ENCODE data around the gene MBOAT2. TPM values are rescaled to one million over a fixed set of nuclear protein-coding genes. Genes with fewer than 3 reads are reported as not detected.

MBOAT2 gene
- total RNA-seq, 1 experiment from 2014 or later = 34.8 TPM

DNA sequence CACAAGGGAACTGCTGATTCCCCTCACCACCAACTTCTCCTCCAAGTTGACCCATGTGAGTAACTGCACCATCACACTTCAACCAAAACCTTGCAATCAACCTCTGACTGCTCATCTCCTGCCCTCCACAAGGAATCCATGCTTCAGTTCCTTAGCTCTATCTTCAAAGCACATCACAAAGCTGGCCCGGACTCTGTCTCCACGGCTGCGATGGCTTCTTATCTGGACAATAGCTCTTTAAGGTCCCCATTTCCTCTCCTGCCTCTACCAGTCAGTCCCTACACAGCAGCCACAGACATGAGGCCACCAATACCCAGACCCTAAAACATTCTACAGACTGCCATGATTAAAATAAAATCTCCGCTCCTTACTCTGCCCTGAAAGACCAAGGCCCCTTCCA, 25.7 kb downstream of the MBOAT2 start:
- in situ Hi-C loops (cut with HindIII; ENCODE audit: low pct_unique_long_range_greater_than_20kb, low sequenced_read_pairs) = no loop called here
- no peaks in the 10 kb centered on the region for H3K9me3 ChIP-seq (ENCODE audit: control insufficient read depth, insufficient read depth, low read depth, low read length)
- ATAC-seq (no peak), DNase-seq (ENCODE audit: low read depth, low spot score) (no peak)
- TF ChIP-seq POLR2AphosphoS5 (IDR thresholded peaks at IDR 0.05; ENCODE audit: low read depth, low read length) = no peak
- TF ChIP-seq SIN3A (IDR thresholded peaks at IDR 0.05; ENCODE audit: borderline replicate concordance, insufficient read depth, low read depth, low read length) = no peak
- TF ChIP-seq, protein P1, sequence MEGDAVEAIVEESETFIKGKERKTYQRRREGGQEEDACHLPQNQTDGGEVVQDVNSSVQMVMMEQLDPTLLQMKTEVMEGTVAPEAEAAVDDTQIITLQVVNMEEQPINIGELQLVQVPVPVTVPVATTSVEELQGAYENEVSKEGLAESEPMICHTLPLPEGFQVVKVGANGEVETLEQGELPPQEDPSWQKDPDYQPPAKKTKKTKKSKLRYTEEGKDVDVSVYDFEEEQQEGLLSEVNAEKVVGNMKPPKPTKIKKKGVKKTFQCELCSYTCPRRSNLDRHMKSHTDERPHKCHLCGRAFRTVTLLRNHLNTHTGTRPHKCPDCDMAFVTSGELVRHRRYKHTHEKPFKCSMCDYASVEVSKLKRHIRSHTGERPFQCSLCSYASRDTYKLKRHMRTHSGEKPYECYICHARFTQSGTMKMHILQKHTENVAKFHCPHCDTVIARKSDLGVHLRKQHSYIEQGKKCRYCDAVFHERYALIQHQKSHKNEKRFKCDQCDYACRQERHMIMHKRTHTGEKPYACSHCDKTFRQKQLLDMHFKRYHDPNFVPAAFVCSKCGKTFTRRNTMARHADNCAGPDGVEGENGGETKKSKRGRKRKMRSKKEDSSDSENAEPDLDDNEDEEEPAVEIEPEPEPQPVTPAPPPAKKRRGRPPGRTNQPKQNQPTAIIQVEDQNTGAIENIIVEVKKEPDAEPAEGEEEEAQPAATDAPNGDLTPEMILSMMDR (IDR thresholded peaks at IDR 0.05) = no peak
- TF ChIP-seq TCF7L2 (IDR thresholded peaks at IDR 0.05; ENCODE audit: low read depth, low read length) = no peak
- TF ChIP-seq REST (IDR thresholded peaks at IDR 0.05; ENCODE audit: insufficient read depth in 1 of 2, low read depth in 2 of 2, low read length in 1 of 2) = no peak
- H3K36me3 ChIP-seq (ENCODE audit: control insufficient read depth, insufficient read depth, low read length) = no peaks in the 10 kb centered on the region; the same call in 1 of the 2 replicates
- BruUV-seq (replicated peaks) = no TSS peak
- no peak overlapping the region for H3K4me3 ChIP-seq (ENCODE audit: low read depth in 2 of 2, low read length in 2 of 2)
- no peaks in the 10 kb centered on the region for H3K27me3 ChIP-seq (ENCODE audit: control insufficient read depth, insufficient read depth, low read length)
- ChIA-PET POLR2A (no interaction called here), CTCF (interaction anchor here (0.6 kb wide), 1 partner anchor 28 kb away, joined by 3 read pairs; no protein-coding TSS in a partner anchor)
- intact Hi-C loops (cut with micrococcal nuclease; ENCODE audit: unreplicated experiment) = no loop called here
- H3K4me1 ChIP-seq (ENCODE audit: control insufficient read depth, insufficient read depth, low read length) = no peaks in the 10 kb centered on the region; the same call in 1 of the 2 replicates
- no peak overlapping the region for H3K27ac ChIP-seq (ENCODE audit: low read length)

GRCh38 chr2:8976442-8977259, 26.8 kb downstream of the MBOAT2 start:
- no peaks in the 10 kb centered on the region; the same call in 1 of the 2 replicates for H3K4me1 ChIP-seq (ENCODE audit: control insufficient read depth, insufficient read depth, low read length)
- DNase-seq (ENCODE audit: low read depth, low spot score) (no peak), ATAC-seq (no peak)
- no peaks in the 10 kb centered on the region for H3K9me3 ChIP-seq (ENCODE audit: control insufficient read depth, insufficient read depth, low read depth, low read length)
- CTCF ChIA-PET = no interaction called here
- no peak overlapping the region for H3K27ac ChIP-seq (ENCODE audit: low read length)
- no TSS peak for BruUV-seq (replicated peaks)
- in situ Hi-C loops (cut with HindIII; ENCODE audit: low pct_unique_long_range_greater_than_20kb, low sequenced_read_pairs) (no loop called here), intact Hi-C loops (cut with micrococcal nuclease; ENCODE audit: unreplicated experiment) (no loop called here)
- H3K4me3 ChIP-seq (ENCODE audit: low read depth in 2 of 2, low read length in 2 of 2) = no peak overlapping the region
- TF ChIP-seq, protein P1 (IDR thresholded peaks at IDR 0.05) = no peak
- TF ChIP-seq TCF7L2 (IDR thresholded peaks at IDR 0.05; ENCODE audit: low read depth, low read length) (no peak), SIN3A (IDR thresholded peaks at IDR 0.05; ENCODE audit: borderline replicate concordance, insufficient read depth, low read depth, low read length) (no peak), POLR2AphosphoS5 (IDR thresholded peaks at IDR 0.05; ENCODE audit: low read depth, low read length) (no peak), REST (IDR thresholded peaks at IDR 0.05; ENCODE audit: insufficient read depth in 1 of 2, low read depth in 2 of 2, low read length in 1 of 2) (no peak)
- H3K27me3 ChIP-seq (ENCODE audit: control insufficient read depth, insufficient read depth, low read length) = no peaks in the 10 kb centered on the region
- H3K36me3 ChIP-seq (ENCODE audit: control insufficient read depth, insufficient read depth, low read length) = no peaks in the 10 kb centered on the region; the same call in 1 of the 2 replicates
- POLR2A ChIA-PET = no interaction called here

All from Panc1 (cell line).